Mucosa of descending colon (tissue), 3 donors: Measurements from ENCODE around the gene DDR2. TPM values are rescaled to one million over a fixed set of nuclear protein-coding genes. Genes with fewer than 3 reads are reported as not detected.
"Not testable (repeated sequence)": the region's sequence is repeated elsewhere in the genome, so short reads cannot be mapped to it uniquely, and the experiment has no call there.

ENCODE experiments used
- ATAC-seq: fragments of 200-7000 bp; cut with Tn5 transposase; one replicate; pipeline ENCODE4 v1.9.1; 2020; ENCODE audit warnings: mild to moderate bottlenecking, moderate library complexity
- DNase-seq, 3 donors: peaks; one replicate each; pipeline ENCODE4 v3.0.0-alpha.2; 2020
- H3K36me3 ChIP-seq: fragments of 200-600 bp; one replicate; pipeline ENCODE4 v1.8.0; 2021; ENCODE audit warnings: low read depth, mild to moderate bottlenecking
- H3K4me1 ChIP-seq: fragments of 200-600 bp; one replicate; pipeline ENCODE4 v1.8.0; 2021; ENCODE audit warnings: low read depth, mild to moderate bottlenecking
- H3K4me3 ChIP-seq: fragments of 200-600 bp; one replicate; pipeline ENCODE4 v1.8.0; 2021; ENCODE audit warnings: mild to moderate bottlenecking
- H3K9me3 ChIP-seq: fragments of 200-600 bp; one replicate; pipeline ENCODE4 v1.8.0; 2021; ENCODE audit warnings: mild to moderate bottlenecking
- intact Hi-C, 2 donors: fragments of 100-400 bp; cut with DNase I in 1 of 2; cut with micrococcal nuclease in 1 of 2; formaldehyde crosslinking; loops; one replicate each; pipeline versions ENCODE4 v1.11.0 to v1.11.1; 2022; cut with DNase I, micrococcal nuclease
- total RNA-seq, 3 donors: library from RNA; stranded (reverse); fragmentation: NEBNext Ultra II Directional in 2 of 3; extraction: Animal tissue kit (Norgen Biotek cat#: 25700) in 2 of 3; gene quantifications; one replicate each; pipeline versions ENCODE4 v1.2.1 to v1.2.4, GENCODE V29; 2021 to 2023
- TF ChIP-seq, protein P1 (sequence below): fragments of 200-600 bp; IDR thresholded peaks from one replicate; pipeline ENCODE4 v1.8.0; 2022; ENCODE audit warnings: antibody characterized with exemption, mild to moderate bottlenecking
- donor health status: DM: no; HTN: no; CAD: no; lungs with moderate emphysema.
- donor health status: DM: no; HTN: no; CAD: no.
- donor health status: DM: no; HTN: yes; CAD: no.

DDR2 gene
- total RNA-seq, 3 donors from 2014 or later: 13.3 to 203 (median 28.0) TPM

- H3K4me3 ChIP-seq, H3K9me3 ChIP-seq, DNase-seq, intact Hi-C loops, ATAC-seq, H3K4me1 ChIP-seq, H3K36me3 ChIP-seq: not testable (repeated sequence)
These were observed 162.0 kb downstream of the DDR2 start for GRCh38 chr1:162794284-162794683.

- intact Hi-C loops, H3K36me3 ChIP-seq, DNase-seq, H3K4me3 ChIP-seq, H3K4me1 ChIP-seq, H3K9me3 ChIP-seq, ATAC-seq: not testable (repeated sequence)
These were observed 164.5 kb downstream of the DDR2 start for GRCh38 chr1:162796617-162797279.

DNA sequence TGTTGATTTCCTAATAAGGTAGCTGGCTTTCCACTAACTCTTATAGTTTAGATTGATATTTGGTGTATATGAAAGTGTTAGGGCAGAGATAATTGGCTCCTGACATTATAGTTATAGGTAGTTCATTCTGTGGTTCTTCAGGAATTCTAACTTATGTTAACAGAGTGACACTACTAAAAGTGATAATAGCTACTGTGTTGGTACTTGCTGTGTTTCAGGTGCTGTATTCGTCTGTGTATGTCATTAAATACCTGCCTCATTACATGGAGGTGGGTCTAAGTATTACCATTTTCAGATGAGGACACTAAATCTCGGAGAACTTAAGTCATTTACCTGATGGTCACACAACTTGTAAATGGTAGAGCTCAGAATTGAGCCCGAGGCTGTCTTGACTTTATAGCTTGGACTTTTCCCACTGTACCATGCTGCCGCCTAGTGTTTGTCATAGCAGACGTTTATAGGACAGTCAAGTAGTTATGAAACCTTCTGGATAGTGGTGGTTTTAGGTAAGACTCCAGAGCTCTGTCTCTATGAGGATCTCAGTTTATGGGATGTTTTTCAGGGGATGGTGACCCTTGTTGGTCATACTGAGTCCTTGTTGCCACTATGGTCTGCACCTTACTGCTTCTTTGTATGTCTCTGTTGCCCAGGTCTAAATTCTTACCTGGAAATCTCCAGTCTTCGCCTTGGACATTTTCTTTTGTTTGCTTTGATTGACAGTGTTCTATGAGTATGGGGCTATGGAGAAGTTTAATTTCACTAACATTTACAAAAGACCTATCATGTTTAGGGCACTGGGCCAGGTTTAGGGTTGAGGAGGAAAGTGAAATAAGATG, 167.9 kb downstream of the DDR2 start:
- H3K9me3 ChIP-seq, H3K4me3 ChIP-seq, H3K36me3 ChIP-seq, H3K4me1 ChIP-seq: not testable (repeated sequence)
- intact Hi-C loops: loop anchor here in 1 of 2 donors (10.0 kb wide), 1 partner anchor 185 kb away; no protein-coding TSS in a partner anchor
- ATAC-seq (peak; percentile 93), DNase-seq (peak in 2 of 3 donors; percentile 28 to 87)

DNA sequence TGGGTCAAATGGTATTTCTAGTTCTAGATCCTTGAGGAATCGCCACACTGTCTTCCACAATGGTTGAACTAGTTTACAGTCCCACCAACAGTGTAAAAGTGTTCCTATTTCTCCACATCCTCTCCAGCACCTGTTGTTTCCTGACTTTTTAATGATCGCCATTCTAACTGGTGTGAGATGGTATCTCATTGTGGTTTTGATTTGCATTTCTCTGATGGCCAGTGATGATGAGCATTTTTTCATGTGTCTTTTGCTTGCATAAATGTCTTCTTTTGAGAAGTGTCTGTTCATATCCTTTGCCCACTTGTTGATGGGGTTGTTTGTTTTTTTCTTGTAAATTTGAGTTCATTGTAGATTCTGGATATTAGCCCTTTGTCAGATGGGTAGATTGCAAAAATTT, 175.2 kb downstream of the DDR2 start:
- not testable (repeated sequence) for ATAC-seq, DNase-seq, H3K36me3 ChIP-seq, H3K4me3 ChIP-seq, H3K9me3 ChIP-seq, H3K4me1 ChIP-seq
- intact Hi-C loops: loop anchor here in 1 of 2 donors (10.0 kb wide), 1 partner anchor 193 kb away; no protein-coding TSS in a partner anchor

DNA sequence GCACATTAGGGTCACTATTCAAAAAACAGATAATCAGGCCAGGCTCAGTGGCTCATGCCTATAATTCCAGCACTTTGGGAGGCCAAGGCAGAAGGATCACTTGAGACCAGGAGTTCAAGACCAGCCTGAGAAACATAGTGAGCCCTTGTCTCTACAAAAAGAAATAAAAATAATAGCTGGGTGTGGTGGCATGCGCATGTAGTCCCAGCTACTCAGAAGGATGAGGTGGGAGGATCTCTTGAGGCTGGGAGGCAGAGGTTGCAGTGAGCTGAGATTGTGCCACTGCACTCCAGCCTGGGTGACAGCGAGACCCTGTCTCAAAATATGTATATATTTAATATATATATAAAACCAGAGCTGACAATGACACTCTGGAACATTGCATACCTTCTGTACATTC, 180.1 kb downstream of the DDR2 start:
- H3K9me3 ChIP-seq, intact Hi-C loops, ATAC-seq, H3K36me3 ChIP-seq, DNase-seq, H3K4me3 ChIP-seq, H3K4me1 ChIP-seq: not testable (repeated sequence)

GRCh38 chr1:162818136-162818535, 185.9 kb downstream of the DDR2 start:
- H3K4me3 ChIP-seq, H3K36me3 ChIP-seq, ATAC-seq, intact Hi-C loops, DNase-seq, H3K9me3 ChIP-seq, H3K4me1 ChIP-seq: not testable (repeated sequence)

GRCh38 chr1:162818666-162819065, 186.4 kb downstream of the DDR2 start:
- intact Hi-C loops, H3K36me3 ChIP-seq, DNase-seq, ATAC-seq, H3K4me3 ChIP-seq, H3K9me3 ChIP-seq, H3K4me1 ChIP-seq: not testable (repeated sequence)

DNA sequence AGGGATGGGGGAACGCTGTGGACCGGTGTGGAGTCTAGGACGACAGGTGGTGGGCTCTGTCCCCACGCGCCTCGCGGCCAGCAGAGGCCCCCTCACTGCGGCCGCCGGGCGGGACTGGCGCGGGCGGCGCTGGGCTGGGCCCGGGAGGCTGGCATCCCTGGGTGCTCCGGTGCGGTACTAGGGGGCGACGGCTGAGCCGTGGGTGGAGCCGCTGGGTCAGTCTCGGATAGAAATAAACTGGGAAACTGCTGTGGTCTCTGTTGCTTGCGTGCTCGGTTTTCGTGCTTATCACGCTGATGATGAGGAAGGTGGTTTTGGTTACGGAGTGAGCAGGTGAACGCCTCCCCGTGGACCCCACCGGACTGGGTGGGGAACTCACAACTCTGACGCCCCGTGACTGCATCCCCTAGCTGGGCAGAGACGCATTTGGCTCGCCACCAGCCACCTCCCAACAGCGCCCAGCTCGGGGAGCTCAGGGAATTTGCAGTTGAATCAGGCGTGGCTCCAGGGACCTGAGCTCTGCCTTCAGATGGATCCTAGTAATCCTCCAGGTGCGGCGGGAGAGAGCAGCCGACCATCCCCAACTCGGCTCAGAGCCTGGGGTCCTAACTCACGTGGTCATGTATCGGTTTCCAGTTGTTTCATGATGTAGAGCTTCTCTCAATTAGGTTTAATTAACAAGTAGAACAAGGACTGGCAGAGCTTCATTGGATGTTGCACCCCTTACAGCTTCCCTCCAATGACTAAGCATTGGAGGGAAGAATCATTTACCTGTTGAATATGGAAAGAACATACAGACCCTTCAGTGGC, 190.3 kb downstream of the DDR2 start:
- no peaks in the 10 kb centered on the region for H3K9me3 ChIP-seq
- H3K36me3 ChIP-seq: no peaks in the 10 kb centered on the region
- intact Hi-C loops: no loop called here
- DNase-seq (peak in 2 of 3 donors; percentile 4 to 21), ATAC-seq (peak; percentile 38)
- no peaks in the 10 kb centered on the region for H3K4me1 ChIP-seq
- H3K4me3 ChIP-seq: no peak overlapping the region
- TF ChIP-seq, protein P1, sequence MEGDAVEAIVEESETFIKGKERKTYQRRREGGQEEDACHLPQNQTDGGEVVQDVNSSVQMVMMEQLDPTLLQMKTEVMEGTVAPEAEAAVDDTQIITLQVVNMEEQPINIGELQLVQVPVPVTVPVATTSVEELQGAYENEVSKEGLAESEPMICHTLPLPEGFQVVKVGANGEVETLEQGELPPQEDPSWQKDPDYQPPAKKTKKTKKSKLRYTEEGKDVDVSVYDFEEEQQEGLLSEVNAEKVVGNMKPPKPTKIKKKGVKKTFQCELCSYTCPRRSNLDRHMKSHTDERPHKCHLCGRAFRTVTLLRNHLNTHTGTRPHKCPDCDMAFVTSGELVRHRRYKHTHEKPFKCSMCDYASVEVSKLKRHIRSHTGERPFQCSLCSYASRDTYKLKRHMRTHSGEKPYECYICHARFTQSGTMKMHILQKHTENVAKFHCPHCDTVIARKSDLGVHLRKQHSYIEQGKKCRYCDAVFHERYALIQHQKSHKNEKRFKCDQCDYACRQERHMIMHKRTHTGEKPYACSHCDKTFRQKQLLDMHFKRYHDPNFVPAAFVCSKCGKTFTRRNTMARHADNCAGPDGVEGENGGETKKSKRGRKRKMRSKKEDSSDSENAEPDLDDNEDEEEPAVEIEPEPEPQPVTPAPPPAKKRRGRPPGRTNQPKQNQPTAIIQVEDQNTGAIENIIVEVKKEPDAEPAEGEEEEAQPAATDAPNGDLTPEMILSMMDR: no peak

- TF ChIP-seq, protein P1: no peak
- Histone ChIP-seq H3K4me1 (no peaks in the 10 kb centered on the region), H3K36me3 (no peaks in the 10 kb centered on the region), H3K9me3 (no peaks in the 10 kb centered on the region), H3K4me3 (no peak overlapping the region)
- intact Hi-C loops: no loop called here
- ATAC-seq (no peak), DNase-seq (no peak)
These were observed 191.0 kb downstream of the DDR2 start for GRCh38 chr1:162823231-162823630.
